Vagina (tissue), 2 donors: ENCODE data around the gene BCAS3.

Experiments
- POLR2A ChIP-seq, 2 donors: fragments of 450-650 bp; IDR thresholded peaks; one replicate each; pipeline ENCODE4 v1.6.1; 2017; ENCODE audit warnings: antibody characterized with exemption in 2 of 2, mild to moderate bottlenecking in 2 of 2, moderate library complexity in 2 of 2
- POLR2AphosphoS5 ChIP-seq, 2 donors: sonication (generic); formaldehyde crosslinking; IDR thresholded peaks; one replicate each; pipeline ENCODE4 v1.9.0; 2017; ENCODE audit warnings: antibody characterized with exemption in 2 of 2, mild to moderate bottlenecking in 2 of 2, low read depth in 1 of 2; ENCODE audit not compliant: insufficient read depth in 1 of 2
- TF ChIP-seq, protein P1 (sequence below), 3 experiments: fragments of 450-650 bp in 2 of 3; fragments of 200-600 bp in 1 of 3; sonication (generic) in 1 of 3; IDR thresholded peaks; one replicate each; pipeline ENCODE4 v1.5.1; 2017 to 2019; ENCODE audit warnings: antibody characterized with exemption in 3 of 3, mild to moderate bottlenecking in 2 of 3, moderate library complexity in 2 of 3

DNA sequence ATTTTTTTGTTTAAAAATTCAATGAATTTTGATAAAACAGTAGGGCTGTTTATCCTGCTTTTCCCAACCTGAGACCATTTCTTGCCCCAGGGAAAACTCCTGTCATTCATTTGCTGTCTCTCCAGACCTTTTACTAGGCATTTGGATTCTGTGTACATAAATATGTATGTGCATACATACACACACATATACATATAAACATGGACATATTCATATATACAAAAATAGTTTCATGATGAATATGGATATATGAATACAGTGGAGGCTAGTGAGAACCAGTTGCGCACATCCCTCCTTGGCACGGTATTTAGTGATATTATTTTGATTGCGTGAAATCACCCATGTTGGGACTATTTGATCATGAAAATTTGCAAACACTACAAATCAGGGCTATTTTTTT lies 269.9 kb downstream of the BCAS3 start:
- TF ChIP-seq, protein P1, sequence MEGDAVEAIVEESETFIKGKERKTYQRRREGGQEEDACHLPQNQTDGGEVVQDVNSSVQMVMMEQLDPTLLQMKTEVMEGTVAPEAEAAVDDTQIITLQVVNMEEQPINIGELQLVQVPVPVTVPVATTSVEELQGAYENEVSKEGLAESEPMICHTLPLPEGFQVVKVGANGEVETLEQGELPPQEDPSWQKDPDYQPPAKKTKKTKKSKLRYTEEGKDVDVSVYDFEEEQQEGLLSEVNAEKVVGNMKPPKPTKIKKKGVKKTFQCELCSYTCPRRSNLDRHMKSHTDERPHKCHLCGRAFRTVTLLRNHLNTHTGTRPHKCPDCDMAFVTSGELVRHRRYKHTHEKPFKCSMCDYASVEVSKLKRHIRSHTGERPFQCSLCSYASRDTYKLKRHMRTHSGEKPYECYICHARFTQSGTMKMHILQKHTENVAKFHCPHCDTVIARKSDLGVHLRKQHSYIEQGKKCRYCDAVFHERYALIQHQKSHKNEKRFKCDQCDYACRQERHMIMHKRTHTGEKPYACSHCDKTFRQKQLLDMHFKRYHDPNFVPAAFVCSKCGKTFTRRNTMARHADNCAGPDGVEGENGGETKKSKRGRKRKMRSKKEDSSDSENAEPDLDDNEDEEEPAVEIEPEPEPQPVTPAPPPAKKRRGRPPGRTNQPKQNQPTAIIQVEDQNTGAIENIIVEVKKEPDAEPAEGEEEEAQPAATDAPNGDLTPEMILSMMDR (IDR thresholded peaks at IDR 0.05): no peak
- TF ChIP-seq POLR2A (IDR thresholded peaks at IDR 0.05) (no peak), POLR2AphosphoS5 (IDR thresholded peaks at IDR 0.05; ENCODE audit: insufficient read depth in 1 of 2, low read depth in 1 of 2) (no peak)
